C4-2B (cell line): Measurements from ENCODE around the gene HS6ST1.
"Not testable (repeated sequence)": the region's sequence is repeated elsewhere in the genome, so short reads cannot be mapped to it uniquely, and the experiment has no call there.

ENCODE experiments used
- ZFX ChIP-seq: fragments of 450-650 bp; IDR thresholded peaks from 2 replicates; pipeline ENCODE4 v1.6.1; 2017
- TF ChIP-seq, protein P1 (sequence below): fragments of 450-650 bp; conservative IDR thresholded peaks from 2 replicates; pipeline ENCODE4 v1.5.1; 2017; ENCODE audit warnings: mild to moderate bottlenecking

GRCh38 chr2:128266463-128266862, 52.2 kb downstream of the HS6ST1 start:
- TF ChIP-seq, protein P1, sequence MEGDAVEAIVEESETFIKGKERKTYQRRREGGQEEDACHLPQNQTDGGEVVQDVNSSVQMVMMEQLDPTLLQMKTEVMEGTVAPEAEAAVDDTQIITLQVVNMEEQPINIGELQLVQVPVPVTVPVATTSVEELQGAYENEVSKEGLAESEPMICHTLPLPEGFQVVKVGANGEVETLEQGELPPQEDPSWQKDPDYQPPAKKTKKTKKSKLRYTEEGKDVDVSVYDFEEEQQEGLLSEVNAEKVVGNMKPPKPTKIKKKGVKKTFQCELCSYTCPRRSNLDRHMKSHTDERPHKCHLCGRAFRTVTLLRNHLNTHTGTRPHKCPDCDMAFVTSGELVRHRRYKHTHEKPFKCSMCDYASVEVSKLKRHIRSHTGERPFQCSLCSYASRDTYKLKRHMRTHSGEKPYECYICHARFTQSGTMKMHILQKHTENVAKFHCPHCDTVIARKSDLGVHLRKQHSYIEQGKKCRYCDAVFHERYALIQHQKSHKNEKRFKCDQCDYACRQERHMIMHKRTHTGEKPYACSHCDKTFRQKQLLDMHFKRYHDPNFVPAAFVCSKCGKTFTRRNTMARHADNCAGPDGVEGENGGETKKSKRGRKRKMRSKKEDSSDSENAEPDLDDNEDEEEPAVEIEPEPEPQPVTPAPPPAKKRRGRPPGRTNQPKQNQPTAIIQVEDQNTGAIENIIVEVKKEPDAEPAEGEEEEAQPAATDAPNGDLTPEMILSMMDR: not testable (repeated sequence)
- not testable (repeated sequence) for TF ChIP-seq ZFX
